Epithelial cell of esophagus (primary cell): ENCODE measurements around the gene OR12D1.

Experiments used
- DNase-seq: peaks from one replicate; pipeline ENCODE4 v3.0.0; 2010; ENCODE audit warnings: low read depth
- H3K4me3 ChIP-seq: 2 replicates; pipeline ENCODE4 v1.5.1; 2011; ENCODE audit warnings: mild to moderate bottlenecking, low read length, control low read depth
- CTCF ChIP-seq: IDR thresholded peaks from 2 replicates; pipeline ENCODE4 v1.5.1; 2011; ENCODE audit warnings: low read depth, mild to moderate bottlenecking, low read length, control low read depth, inconsistent platforms; ENCODE audit not compliant: insufficient read depth; ENCODE audit errors: missing control alignments

Gene OR12D1

GRCh38 chr6:29414588-29414987 is at the start of gene OR12D1:
OR12D1 (plus strand) TSS chr6:29414928.
- no peak within 1 kb of the TSS for H3K4me3 ChIP-seq
- peak; percentile 46 for TF ChIP-seq CTCF
- DNase-seq: peak; percentile 66

- TF ChIP-seq CTCF: no peak
- no peak for DNase-seq
- H3K4me3 ChIP-seq: no peak within 1 kb of the TSS
Measured at GRCh38 chr6:29368765-29369164, 46.0 kb upstream of the OR12D1 start, which contains the start of gene OR5V1. OR5V1 (minus strand) TSS chr6:29368865; CDS start chr6:29356195, 12,670 bp downstream.

GRCh38 chr6:29375191-29375590 is 39.5 kb upstream of the OR12D1 start, which contains the start of gene OR12D3:
OR12D3 (minus strand) TSS chr6:29375291; CDS start chr6:29375287, 4 bp downstream.
- no peak within 1 kb of the TSS for H3K4me3 ChIP-seq
- no peak for DNase-seq
- TF ChIP-seq CTCF: no peak

GRCh38 chr6:29376003-29376402 is 38.7 kb upstream of the OR12D1 start:
- peak; percentile 58 for DNase-seq
- peak; percentile 30 for TF ChIP-seq CTCF
- no peak overlapping the region for H3K4me3 ChIP-seq

GRCh38 chr6:29388533-29388932 is 26.2 kb upstream of the OR12D1 start:
- TF ChIP-seq CTCF: no peak
- DNase-seq: no peak
- H3K4me3 ChIP-seq: no peak overlapping the region

- no peak for TF ChIP-seq CTCF
- H3K4me3 ChIP-seq: no peak within 1 kb of the TSS
- DNase-seq: no peak
Measured at GRCh38 chr6:29395331-29395730, 19.4 kb upstream of the OR12D1 start, which contains the start of gene OR12D2. OR12D2 (plus strand) TSS chr6:29395631; CDS start chr6:29396700, 1,069 bp downstream.

- TF ChIP-seq CTCF: no peak
- no peak overlapping the region for H3K4me3 ChIP-seq
- DNase-seq: no peak
Measured at GRCh38 chr6:29399525-29399924, 15.2 kb upstream of the OR12D1 start.
